ENCODE results near the gene SNCG. TPM values are rescaled to one million over a fixed set of nuclear protein-coding genes. Genes with fewer than 3 reads are reported as not detected.
"Not testable (repeated sequence)": the region's sequence is repeated elsewhere in the genome, so short reads cannot be mapped to it uniquely, and the experiment has no call there.

SNCG gene
- total RNA-seq, 1 donor from 2014 or later = 265 TPM

DNA sequence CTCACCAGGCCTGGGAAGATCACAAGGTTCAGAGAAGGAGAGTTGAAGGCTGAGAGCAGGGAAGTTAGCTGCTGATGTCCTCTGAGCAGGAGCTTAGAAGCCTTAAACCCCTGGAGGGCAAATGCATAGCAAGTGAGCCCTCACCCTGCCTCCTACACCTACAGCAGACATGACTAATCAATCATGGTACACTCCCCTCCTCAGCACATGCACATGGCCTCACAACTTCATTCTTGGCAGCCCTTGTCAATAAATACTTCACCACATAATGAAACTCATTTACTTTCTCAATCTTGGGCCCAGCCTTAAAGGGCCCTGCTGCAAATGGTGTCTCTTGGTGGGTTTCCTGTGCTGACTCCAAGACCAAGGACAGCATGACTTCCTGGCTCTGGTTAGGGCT is 13.9 kb upstream of the SNCG start:
- DNase-seq (ENCODE audit: low spot score) = no peak

DNA sequence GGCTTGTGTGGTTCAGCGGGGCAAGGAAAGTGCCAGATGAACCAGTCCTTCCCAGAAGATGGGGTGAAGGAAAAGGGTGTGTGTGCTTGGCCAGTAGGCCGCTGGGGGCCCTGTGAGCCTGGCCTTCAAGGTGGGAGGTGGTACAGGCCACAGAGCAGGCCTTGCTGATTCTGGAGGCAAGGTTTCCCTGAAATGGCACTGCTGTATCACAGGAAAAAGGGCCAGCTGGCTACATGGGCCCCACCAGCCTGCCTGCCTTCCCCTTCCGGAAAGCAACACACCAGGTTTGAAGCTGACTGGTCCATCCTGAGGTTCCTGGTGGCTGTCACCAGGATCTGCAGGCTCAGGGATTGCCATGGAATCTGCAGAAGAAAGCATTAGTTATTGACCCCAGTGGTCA is 13.5 kb upstream of the SNCG start:
- peak; percentile 39 for DNase-seq (ENCODE audit: low spot score)

DNA sequence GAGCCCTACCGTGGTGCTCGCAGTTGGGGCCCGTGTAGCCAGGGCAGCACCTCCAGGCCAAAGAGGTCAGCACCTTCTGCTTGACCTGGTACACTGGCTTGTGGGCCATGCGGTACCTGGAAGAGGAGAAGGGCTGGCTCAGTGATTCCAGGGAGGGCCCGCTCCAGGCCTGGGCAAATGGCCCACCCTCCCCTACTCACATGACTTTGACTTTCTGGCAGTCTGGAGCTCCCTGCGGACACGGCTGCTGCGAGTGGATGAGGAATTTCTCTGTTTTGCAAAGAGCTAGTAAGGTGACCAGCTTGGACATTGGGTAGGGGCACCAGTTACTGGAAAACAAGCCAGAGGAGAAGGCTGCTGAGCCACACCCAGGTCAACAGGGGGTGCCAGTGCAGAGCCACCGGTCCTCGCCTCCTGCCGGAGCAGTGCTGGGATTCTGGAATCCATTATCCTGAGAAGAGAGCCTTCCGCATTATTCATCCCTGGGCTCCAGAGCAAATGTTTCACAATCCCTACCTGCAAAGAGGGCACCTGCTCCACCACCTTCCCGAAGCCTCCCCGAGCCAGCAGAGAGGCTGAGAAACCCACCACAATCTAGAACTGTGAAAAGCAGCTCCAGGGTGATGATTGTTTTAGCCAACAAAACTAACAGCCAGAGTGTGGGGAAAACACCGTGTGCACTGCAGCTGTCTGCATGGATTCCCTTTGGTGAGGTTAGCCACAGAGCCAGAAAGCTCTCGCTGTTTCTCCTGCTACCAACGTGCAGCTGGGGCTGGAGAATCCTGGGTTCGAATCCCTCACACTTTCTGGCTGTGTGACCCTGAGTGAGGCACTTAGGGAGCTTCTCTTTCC is 12.8 kb upstream of the SNCG start:
- peak; percentile 84 for DNase-seq (ENCODE audit: low spot score)

DNA sequence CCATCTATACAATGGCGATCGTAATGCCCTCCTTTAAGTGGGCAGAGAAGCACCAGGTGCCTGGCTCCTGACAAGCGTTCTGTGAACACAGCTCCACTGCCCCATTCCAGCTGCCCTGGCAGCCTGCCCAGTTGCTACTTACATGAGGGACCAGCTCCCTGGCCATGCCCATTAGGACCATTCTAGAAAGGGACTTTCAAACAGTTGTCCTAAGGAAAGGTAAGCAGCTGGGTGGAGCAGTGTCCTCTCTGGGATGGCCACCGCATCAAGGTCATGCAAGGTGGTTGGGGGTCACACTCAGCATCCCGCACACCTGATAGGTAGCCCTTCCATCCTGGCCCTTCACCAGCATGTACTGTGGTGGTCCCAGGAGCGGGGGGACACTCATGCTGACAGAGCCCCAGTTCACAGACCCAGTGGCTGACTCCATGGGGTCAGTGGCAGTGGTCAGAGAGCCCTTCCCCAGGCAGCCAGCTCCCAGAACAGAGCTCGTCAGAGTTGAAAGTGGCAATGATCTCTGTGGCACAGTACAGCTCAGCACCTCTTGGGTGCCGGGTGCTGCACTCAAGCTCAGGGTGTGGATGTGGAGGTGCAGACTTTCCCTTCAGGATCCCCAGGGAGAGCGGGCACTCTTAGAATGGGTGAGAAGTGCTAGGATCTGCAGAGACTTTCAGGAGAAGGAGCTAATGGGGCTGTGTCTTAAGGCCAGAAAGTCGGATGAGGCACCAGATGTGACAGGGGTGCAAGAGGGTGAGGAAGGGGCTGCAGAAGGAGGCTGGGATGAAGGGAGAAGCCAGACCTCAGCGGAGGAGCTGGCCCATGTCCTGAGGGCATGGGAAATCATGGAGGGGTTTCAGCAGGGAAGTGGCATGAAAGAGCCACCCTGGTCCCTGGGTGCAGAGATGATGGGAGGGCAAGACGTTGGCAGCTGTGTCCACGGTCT is 11.9 kb upstream of the SNCG start:
- peak; percentile 89 for DNase-seq (ENCODE audit: low spot score)

DNA sequence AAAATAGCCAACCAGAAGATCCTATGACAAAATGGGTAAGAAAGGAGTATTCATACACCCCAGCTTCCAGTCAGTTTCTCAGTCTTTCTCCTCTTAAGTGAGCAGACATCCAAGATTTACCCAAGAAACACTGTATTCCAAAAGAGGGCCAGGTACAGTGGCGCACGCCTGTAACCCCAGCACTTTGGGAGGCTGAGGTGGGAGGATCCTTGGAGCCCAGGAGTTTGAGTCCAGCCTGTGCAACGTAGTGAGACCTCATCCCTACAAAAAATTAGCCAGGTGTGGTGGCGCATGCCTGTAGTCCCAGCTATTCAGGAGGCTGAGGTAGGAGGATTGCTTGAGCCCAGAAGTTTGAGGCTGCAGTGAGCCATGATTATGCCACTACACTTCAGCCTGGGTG is 10.6 kb upstream of the SNCG start:
- peak; percentile 57 for DNase-seq (ENCODE audit: low spot score)

DNA sequence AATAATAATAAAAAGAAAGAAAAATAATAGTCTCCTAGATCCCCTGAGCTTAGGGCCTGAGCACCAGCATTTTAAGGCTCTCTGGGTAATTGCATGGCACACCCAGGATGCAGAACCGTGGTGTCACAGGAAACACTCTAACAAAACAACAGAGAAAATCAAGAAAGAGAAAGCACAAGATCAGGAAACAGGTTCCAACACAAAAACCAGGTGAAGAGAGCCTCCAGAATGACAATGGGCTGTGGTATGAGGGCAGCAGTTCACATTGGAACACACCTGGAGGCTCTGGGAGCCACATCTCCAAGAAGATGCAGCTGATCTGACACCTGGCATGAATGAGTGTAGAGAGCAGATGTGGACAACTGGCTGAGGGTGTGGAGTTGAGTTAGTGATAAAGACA is 8.1 kb upstream of the SNCG start:
- no peak for DNase-seq (ENCODE audit: low spot score)

DNA sequence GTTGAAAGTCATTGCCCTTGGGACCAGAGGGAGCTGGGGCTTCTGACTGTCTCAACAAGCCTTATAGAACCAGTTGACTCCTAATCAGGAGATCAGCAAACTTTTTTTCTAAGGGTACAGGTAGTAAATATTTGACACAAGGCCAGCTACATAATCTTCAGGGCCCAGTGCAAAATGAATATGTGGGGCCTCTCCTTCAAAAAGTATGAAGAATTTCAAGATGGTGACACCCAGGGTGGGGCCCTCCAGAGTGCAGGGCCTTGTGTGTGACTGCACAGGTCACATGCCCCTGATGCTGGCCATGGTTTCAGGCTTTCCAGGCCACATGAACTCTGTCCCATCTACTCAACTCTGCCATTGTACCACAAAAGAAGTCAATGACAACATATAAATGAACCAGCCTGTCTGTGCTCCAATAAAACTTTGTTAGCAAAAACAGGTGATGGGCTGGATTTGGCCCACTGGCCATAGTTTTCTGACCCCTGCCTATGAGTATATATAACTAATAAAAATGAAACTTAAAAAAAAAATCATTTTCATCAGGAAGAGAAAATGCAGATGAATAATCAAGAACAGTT is 7.1 kb upstream of the SNCG start:
- no peak for DNase-seq (ENCODE audit: low spot score)

DNA sequence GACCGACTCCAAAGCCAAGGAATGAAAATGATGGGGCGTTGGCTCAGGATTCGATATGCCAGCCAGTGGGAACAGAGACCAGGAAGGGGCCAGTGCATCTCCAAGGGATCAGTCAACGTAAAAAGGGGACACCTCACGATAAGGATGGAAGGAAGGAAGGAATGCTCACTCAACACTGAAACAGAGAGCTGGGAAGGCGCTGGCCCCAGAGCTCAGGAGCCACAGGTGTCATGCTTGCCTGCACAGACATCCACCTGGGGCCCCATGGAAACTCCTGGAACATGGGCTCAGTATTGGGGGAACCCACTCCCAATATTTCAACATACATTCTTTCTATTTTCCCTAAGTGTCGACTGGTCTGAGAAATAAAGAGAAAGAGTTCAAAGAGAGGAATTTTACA is 6.3 kb upstream of the SNCG start:
- no peak for DNase-seq (ENCODE audit: low spot score)

DNA sequence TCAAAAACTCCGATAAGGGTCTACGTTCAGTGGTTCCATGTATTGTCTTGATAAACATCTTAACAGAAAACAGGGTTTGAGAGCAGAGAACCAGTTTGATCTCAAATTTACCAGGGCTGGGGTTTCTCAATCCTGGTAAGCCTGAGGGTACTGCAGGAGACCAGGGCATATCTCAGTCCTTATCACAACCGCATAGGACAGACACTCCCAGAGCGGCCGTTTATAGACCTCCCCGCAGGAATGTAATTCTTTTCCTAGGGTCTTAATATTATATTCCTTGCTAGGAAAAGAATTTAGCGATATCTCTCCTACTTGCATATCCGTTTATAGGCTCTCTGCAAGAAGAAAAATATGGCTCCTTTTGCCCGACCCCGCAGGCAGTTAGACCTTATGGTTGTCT is 5.7 kb upstream of the SNCG start:
- not testable (repeated sequence) for DNase-seq (ENCODE audit: low spot score)

DNA sequence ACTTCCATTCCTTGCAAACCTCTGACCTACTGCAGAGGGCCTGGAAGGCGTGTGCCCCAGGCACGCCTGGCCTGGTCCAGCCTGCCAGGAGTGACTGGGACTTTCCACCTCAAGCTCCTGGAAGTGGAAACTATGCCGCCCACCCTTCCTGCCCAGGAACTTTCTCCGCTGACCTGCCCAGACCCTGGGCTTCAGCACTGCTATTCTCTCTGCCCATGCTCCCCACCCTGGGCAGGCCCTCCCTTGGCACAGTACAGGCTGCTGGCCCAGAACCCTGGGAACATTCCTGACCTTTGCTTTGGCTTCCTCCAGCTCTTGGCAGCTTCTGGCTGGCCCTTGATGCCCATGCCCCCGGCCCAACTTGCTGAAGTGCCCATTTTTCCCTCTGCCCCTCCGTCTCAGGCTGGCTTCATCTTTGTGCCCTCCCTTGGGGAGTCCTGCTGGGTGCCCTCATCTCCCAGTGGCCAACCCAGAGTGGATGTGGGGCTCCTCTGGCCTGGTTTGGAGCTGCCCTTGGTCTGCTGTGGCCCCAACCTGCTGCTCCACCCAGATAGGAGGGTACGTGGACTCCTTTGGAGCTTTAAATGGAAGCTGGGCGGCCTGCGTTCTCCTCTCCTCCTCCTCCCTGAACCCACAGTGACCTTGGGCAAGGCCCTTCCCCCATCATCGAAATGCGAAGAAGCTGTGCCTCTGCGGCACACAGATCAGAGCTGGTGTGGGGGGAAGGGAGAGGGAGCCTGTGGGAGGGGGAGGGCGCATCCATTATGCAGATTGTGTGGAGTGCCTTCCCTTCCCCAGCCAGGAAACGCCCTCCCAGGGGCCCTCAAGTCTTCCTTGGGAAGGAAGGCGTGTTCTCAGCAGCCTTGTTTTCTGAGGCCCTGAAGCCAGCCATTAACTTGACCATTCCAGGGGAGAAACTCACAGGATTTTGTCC is 4.4 kb upstream of the SNCG start:
- no peak for DNase-seq (ENCODE audit: low spot score)

DNA sequence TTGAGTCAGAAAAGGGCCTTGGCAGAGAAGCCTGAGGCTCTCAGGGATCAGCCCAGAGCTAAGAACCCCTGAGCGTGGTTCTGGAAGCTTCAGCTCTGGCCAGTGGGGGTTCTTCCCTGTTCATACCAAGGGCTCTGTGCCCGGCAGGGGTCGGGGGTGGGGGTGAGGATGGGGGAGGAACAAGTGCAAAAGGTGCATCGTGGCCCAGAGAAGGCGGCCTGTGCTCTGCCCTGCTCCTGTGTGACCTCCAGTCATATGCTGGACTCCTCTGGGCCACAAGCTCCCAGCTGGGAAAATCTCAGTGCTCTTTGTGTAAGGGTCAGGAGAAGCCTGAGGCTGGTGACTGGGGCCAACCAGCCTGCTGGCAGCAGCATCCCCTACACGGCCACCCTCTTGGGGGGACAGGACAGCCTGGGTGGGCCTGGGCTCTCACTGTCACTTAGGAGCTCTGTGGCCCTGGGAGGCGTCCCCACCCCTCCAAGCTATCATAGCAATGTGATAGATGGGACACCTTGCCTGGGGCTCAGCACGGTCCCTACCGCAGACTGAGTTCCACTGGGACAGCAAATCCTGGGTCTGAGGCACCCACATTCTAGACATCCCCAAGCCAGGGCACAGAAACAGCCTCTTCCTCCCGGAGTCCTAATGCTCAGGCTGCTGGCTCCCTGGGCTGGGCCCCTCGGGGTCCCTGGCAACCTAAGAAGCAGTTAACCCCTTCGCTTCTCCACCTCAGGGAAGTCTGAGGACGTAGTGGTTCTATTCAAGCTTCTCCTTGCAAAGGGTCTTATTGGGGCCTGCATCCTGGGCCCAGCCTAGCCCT is 3.5 kb upstream of the SNCG start:
- no peak for DNase-seq (ENCODE audit: low spot score)

DNA sequence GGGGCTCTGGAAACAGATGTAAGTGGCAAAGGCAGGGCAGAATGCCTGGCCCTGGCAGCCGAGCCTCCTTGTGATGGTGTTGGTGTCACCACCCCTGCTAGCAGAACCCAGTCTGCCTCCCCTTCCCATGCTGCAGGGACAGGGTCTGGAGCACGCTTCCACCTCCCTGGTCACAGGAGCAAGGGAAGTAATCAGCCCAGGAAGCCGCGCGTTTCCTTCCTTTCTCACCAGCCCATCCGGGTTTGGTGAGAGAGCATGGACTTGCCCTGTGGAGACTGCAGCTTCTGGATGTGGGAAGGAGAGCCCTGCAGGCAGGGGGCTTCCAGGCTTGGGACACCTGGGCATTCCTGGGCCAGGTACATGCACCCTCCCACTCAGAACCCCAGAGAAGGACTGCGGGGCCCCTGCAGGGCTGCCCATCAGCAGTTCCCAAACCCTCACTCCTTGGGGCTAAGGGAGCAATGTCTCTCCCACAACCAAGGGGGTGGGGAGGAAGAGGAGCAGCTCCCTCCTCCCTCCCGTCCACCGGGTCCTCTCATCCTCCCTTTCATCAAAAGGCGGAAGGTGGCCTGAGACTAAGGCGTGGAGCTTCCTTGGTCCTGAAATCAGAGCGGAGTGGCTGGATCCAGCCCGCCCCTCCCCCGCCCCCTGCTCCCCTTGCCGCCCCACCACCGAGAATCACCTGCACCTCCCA is 2.8 kb upstream of the SNCG start:
- DNase-seq (ENCODE audit: low spot score) = no peak

DNA sequence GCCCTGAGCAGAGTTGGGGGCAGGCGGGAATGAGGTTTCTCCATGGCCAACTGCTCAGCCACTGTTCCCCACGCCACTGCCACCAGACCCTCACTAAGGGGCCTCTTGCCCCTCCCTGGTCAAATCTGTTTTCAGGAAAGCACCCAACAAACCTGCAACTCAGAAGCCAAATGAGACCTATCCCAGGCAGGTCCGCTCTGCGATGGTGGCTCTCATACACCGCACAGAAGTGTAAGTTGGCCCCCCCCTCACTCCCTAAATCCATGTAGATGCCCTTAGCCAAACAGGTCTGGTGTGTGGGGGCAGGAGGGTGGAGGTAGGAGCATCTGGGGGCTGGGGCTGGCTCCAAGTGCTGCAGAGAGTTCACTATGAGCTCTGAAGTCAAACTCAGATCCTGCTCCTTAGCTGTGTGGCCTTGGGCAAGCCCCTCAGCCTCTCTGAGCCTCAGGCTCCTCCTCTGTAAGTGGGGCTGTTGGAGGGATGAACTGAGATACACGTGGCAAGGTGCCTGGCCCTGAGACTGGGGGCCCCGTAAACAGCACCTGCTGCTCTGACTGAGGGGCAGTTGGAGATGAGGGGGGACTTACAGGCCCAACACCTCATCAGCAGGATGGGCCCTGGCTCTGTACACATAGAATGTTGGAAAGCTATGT is 2.1 kb upstream of the SNCG start:
- DNase-seq (ENCODE audit: low spot score) = no peak

DNA sequence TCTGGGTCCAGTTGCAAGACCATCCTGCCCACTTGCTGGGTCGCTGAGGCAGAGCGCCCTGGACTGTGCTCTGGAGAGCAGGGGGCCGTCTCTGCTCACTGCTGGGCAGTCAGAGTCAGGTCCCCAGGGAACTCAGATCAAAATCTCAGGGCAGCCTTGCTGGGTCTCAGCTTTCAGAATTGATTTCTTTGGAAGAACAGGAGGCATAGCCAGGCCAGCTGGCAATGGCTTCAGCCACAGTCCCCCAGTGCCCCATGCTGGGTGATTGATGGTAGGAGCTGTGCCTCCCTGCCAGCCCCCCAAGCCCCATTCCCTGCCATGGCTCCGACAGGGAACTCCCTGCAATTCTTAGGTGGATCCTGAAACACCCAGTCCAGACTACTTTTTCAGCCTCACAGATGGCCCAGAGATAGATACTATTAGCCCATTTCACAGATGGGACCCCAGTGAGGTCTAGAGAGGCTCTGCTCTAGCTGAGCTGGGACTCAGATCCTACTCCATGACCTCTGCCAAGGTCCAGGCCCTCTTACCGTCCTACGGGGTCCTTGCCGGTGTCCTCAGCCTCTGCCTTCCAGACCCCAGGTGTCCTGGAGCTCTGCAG is 1.5 kb upstream of the SNCG start:
- DNase-seq (ENCODE audit: low spot score) = no peak

DNA sequence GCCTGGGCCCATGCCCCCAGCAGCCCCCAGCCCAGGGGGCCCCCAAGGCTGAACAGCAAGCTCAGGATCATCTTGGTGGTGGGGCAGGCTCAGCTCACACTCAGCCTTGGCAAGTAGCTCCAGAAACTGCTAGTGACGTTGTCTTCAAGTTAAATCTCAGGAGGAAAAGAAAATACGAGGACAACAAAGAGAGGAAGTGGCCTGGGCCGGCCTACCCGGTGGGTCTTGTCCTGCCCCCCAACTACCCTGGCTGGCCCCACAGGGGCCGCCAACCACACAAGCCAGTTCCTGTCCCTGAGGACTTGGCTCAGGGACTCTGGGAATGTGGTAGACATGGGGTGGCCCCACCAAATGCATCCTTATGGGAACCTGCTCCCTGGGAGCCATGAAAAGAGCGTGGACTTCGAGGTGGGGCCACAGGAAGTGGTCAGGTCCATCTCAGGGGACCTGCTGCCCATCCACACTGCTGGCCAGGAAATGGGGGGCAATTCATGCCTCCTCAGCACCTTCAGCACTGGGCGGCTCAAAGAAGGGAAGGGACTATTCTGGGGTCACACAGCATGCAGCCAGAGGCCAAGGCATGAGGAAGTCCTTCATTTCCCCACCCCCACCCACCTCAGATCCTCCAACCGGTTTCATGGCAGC is 806 bp upstream of the SNCG start, which contains the start of gene MMRN2:
MMRN2 (minus strand) TSS at position 145 of the 645 bp plus-strand sequence; CDS start at position 71, 74 bp downstream.
- DNase-seq (ENCODE audit: low spot score) = no peak

DNA sequence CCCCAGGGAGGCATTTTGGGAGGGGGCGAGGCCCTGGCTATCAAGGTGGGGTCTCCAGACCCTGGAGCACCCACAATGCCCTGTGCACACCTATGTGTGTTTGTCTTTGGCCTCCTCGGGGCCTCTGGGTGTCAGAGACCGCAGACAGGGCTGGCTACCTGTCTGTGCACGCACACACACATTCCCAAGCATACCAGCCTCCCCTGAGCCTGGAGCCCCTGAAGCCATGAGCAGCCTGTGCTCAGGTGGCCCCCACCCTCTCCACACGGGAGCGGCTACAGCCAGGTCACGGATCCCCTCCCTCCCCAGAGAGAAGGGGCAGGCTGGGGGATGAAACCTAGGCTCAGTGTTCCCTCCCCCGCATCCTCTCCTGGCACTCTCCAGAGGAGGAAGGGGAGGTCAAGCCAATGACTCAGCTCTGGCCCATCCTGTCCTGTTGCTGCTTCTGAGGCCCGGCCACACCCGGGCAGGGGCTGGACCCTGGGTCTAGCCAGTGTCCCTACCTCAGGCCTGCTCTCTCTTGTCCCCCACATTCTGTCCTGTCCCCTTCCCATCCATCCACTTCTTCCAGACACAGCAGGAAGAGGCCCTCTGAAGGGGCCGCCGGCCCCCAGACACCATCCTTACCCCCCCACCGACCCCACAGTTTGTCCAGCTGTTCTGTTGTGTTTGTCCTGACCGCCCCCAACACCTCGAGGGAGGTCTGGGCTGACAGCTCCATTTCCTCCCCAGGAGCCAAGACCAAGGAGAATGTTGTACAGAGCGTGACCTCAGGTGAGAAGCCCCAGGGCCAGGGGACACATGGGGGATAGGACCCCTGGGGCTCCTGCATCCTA is 720 bp downstream of the SNCG start:
- no peak for DNase-seq (ENCODE audit: low spot score)

DNA sequence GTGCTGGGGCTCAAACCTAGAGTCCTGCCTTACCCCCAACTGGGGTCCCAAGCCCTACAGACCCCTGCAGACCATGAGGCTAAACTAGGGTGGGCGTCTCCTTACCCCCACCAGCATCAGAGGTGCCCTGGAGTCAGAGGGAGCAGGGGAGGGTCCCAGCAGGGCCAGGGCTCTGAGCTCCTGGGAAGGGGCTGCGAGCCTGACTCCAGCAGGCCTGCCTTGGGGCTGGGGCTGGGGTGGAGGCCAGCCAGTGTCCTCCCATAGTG is 1.3 kb downstream of the SNCG start:
- no peak for DNase-seq (ENCODE audit: low spot score)
